ENCODE measurements around the gene TMC2.
"Not testable (repeated sequence)": the region's sequence is repeated elsewhere in the genome, so short reads cannot be mapped to it uniquely, and the experiment has no call there.

Gene TMC2

GRCh38 chr20:2680046-2680445 lies 143.7 kb downstream of the TMC2 start:
- no peak for DNase-seq

- not testable (repeated sequence) for DNase-seq
Measured at GRCh38 chr20:2682040-2682439, 145.7 kb downstream of the TMC2 start.

- not testable (repeated sequence) for DNase-seq
Measured at GRCh38 chr20:2684817-2685216, 148.4 kb downstream of the TMC2 start.

- no peak for DNase-seq
Measured at GRCh38 chr20:2687514-2687913, 151.1 kb downstream of the TMC2 start.

GRCh38 chr20:2688041-2688591 lies 151.7 kb downstream of the TMC2 start:
- DNase-seq, result peak; percentile 45

- DNase-seq, result no peak
Measured at GRCh38 chr20:2690213-2690612, 153.8 kb downstream of the TMC2 start.

GRCh38 chr20:2690718-2691117 lies 154.3 kb downstream of the TMC2 start:
- no peak for DNase-seq

- DNase-seq, result no peak
Measured at GRCh38 chr20:2691127-2691526, 154.8 kb downstream of the TMC2 start.

Data from SHP77 treated with DMSO at 0.1 percent for 48 hours (cell line).